ENCODE results near the gene TMEFF1. TPM values are rescaled to one million over a fixed set of nuclear protein-coding genes. Genes with fewer than 3 reads are reported as not detected.

TMEFF1 gene
- total RNA-seq, 1 experiment from 2014 or later: 2.7 TPM

- no peaks in the 10 kb centered on the region for H3K27me3 ChIP-seq (replicated peaks; ENCODE audit: control insufficient read depth, insufficient read depth, low read length)
- H3K4me1 ChIP-seq: no peaks in the 10 kb centered on the region
- Mint-ChIP-seq H3K27ac (ENCODE audit: unreplicated experiment) (no peak overlapping the region), H3K4me3 (ENCODE audit: unreplicated experiment) (no peak overlapping the region), H3K36me3 (ENCODE audit: insufficient read depth, unreplicated experiment) (no peaks in the 10 kb centered on the region), H3K9me3 (ENCODE audit: unreplicated experiment) (no peaks in the 10 kb centered on the region), H3K4me1 (ENCODE audit: low read depth, unreplicated experiment) (no peaks in the 10 kb centered on the region), H3K27me3 (ENCODE audit: insufficient read depth, unreplicated experiment) (no peaks in the 10 kb centered on the region)
- no peak overlapping the region for H3K4me3 ChIP-seq (ENCODE audit: low read depth, low read length)
- H3K9me3 ChIP-seq: no peaks in the 10 kb centered on the region
- no TSS peak for BruUV-seq (replicated peaks)
- intact Hi-C loops (cut with micrococcal nuclease; ENCODE audit: unreplicated experiment): no loop called here
- no peak for TF ChIP-seq CTCF (IDR thresholded peaks at IDR 0.05; ENCODE audit: insufficient read depth in 1 of 2, low read depth in 1 of 2, low read length in 1 of 2, severe bottlenecking in 1 of 2, unreplicated experiment in 1 of 2)
- ChIA-PET POLR2A (no interaction called here), CTCF (no interaction called here)
- no peak for DNase-seq
- no peaks in the 10 kb centered on the region for H3K36me3 ChIP-seq (ENCODE audit: control insufficient read depth, insufficient read depth, low read length)
These were observed 116.6 kb downstream of the TMEFF1 start for GRCh38 chr9:100589582-100589981.

- DNase-seq: no peak
These were observed 117.5 kb downstream of the TMEFF1 start for GRCh38 chr9:100590481-100590880.

DNA sequence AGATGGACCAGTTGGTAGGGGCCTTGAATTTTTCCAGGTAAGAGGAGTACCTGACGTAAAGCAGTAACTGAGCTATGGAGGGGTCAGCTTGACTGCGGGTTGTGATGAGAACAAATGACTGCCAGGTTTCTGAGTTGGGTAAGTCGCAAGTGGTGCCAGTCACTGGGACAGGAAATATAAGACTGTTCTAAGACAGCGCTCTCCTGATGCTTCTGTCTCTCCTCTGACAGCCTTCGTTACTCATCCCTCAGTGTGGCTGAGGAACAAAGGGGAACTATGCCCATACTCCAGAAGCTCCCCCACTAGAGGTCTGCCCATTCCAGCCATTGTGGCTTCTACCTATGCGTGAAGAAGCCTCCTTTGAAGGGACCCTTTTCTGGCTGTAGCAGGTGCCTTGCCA, 118.2 kb downstream of the TMEFF1 start:
- no peaks in the 10 kb centered on the region for H3K4me1 ChIP-seq
- POLR2A ChIA-PET: no interaction called here
- no TSS peak for BruUV-seq (replicated peaks)
- Mint-ChIP-seq H3K27me3 (ENCODE audit: insufficient read depth, unreplicated experiment) (no peaks in the 10 kb centered on the region), H3K4me1 (ENCODE audit: low read depth, unreplicated experiment) (no peaks in the 10 kb centered on the region), H3K36me3 (ENCODE audit: insufficient read depth, unreplicated experiment) (peaks cover 4% of the 10 kb centered on the region), H3K9me3 (ENCODE audit: unreplicated experiment) (no peaks in the 10 kb centered on the region), H3K4me3 (ENCODE audit: unreplicated experiment) (no peak overlapping the region), H3K27ac (ENCODE audit: unreplicated experiment) (no peak overlapping the region)
- H3K27me3 ChIP-seq (replicated peaks; ENCODE audit: control insufficient read depth, insufficient read depth, low read length): no peaks in the 10 kb centered on the region
- no peak for DNase-seq
- no peak overlapping the region for H3K4me3 ChIP-seq (ENCODE audit: low read depth, low read length)
- CTCF ChIA-PET: no interaction called here
- no peaks in the 10 kb centered on the region for H3K36me3 ChIP-seq (ENCODE audit: control insufficient read depth, insufficient read depth, low read length)
- no peak for TF ChIP-seq CTCF (IDR thresholded peaks at IDR 0.05; ENCODE audit: insufficient read depth in 1 of 2, low read depth in 1 of 2, low read length in 1 of 2, severe bottlenecking in 1 of 2, unreplicated experiment in 1 of 2)
- H3K9me3 ChIP-seq: no peaks in the 10 kb centered on the region
- intact Hi-C loops (cut with micrococcal nuclease; ENCODE audit: unreplicated experiment): loop anchor here (10.0 kb wide), 1 partner anchor 1406 kb away; no protein-coding TSS in a partner anchor

More at GRCh38 chr9:100590481-100590880, 117.5 kb downstream of the TMEFF1 start:
- ChIA-PET CTCF (no interaction called here), POLR2A (no interaction called here)
- Mint-ChIP-seq H3K4me1 (ENCODE audit: low read depth, unreplicated experiment) (no peaks in the 10 kb centered on the region), H3K4me3 (ENCODE audit: unreplicated experiment) (no peak overlapping the region), H3K36me3 (ENCODE audit: insufficient read depth, unreplicated experiment) (peaks cover 4% of the 10 kb centered on the region), H3K27me3 (ENCODE audit: insufficient read depth, unreplicated experiment) (no peaks in the 10 kb centered on the region), H3K9me3 (ENCODE audit: unreplicated experiment) (no peaks in the 10 kb centered on the region), H3K27ac (ENCODE audit: unreplicated experiment) (no peak overlapping the region)
- H3K4me1 ChIP-seq: no peaks in the 10 kb centered on the region
- H3K4me3 ChIP-seq (ENCODE audit: low read depth, low read length): no peak overlapping the region
- intact Hi-C loops (cut with micrococcal nuclease; ENCODE audit: unreplicated experiment): loop anchor here (10.0 kb wide), 1 partner anchor 1406 kb away; no protein-coding TSS in a partner anchor
- no peaks in the 10 kb centered on the region for H3K27me3 ChIP-seq (replicated peaks; ENCODE audit: control insufficient read depth, insufficient read depth, low read length)
- BruUV-seq (replicated peaks): no TSS peak
- TF ChIP-seq CTCF (IDR thresholded peaks at IDR 0.05; ENCODE audit: insufficient read depth in 1 of 2, low read depth in 1 of 2, low read length in 1 of 2, severe bottlenecking in 1 of 2, unreplicated experiment in 1 of 2): no peak
- H3K9me3 ChIP-seq: no peaks in the 10 kb centered on the region
- H3K36me3 ChIP-seq (ENCODE audit: control insufficient read depth, insufficient read depth, low read length): no peaks in the 10 kb centered on the region
